GM19328 (cell line): Measurements from ENCODE around the gene SNX19.

Experiments used
- ATAC-seq: cut with Tn5 transposase; IDR thresholded peaks from one replicate; pipeline ENCODE4 v1.9.1; 2021; ENCODE audit warnings: mild to moderate bottlenecking, moderate library complexity; ENCODE audit not compliant: unreplicated experiment

The SNX19 gene

GRCh38 chr11:130848361-130849214 is 67.7 kb downstream of the SNX19 start:
- no peak for ATAC-seq

GRCh38 chr11:130847517-130847916 is 68.8 kb downstream of the SNX19 start:
- ATAC-seq, result no peak

- ATAC-seq, result no peak
Measured at GRCh38 chr11:130846606-130847005, 69.7 kb downstream of the SNX19 start.

- no peak for ATAC-seq
Measured at GRCh38 chr11:130842001-130842400, 74.3 kb downstream of the SNX19 start.

- ATAC-seq, result no peak
Measured at GRCh38 chr11:130840679-130841078, 75.6 kb downstream of the SNX19 start.

GRCh38 chr11:130839981-130840666 is 76.2 kb downstream of the SNX19 start:
- ATAC-seq, result no peak

- ATAC-seq, result no peak
Measured at GRCh38 chr11:130837194-130837593, 79.1 kb downstream of the SNX19 start.

GRCh38 chr11:130834886-130835285 is 81.4 kb downstream of the SNX19 start:
- no peak for ATAC-seq

GRCh38 chr11:130832566-130833425 is 83.5 kb downstream of the SNX19 start:
- ATAC-seq, result no peak

- ATAC-seq, result no peak
Measured at GRCh38 chr11:130831976-130832375, 84.3 kb downstream of the SNX19 start.

- no peak for ATAC-seq
Measured at GRCh38 chr11:130831506-130831905, 84.8 kb downstream of the SNX19 start.

GRCh38 chr11:130830566-130830965 is 85.7 kb downstream of the SNX19 start:
- no peak for ATAC-seq

- no peak for ATAC-seq
Measured at GRCh38 chr11:130829920-130830511, 86.3 kb downstream of the SNX19 start.

GRCh38 chr11:130828741-130829140 is 87.5 kb downstream of the SNX19 start:
- ATAC-seq, result no peak

- no peak for ATAC-seq
Measured at GRCh38 chr11:130827451-130828377, 88.6 kb downstream of the SNX19 start.

GRCh38 chr11:130826572-130826971 is 89.7 kb downstream of the SNX19 start:
- no peak for ATAC-seq

- no peak for ATAC-seq
Measured at GRCh38 chr11:130825983-130826382, 90.3 kb downstream of the SNX19 start.

GRCh38 chr11:130825561-130825960 is 90.7 kb downstream of the SNX19 start:
- no peak for ATAC-seq
